GM04503 (cell line): Measurements from ENCODE around the gene INAVA.

Source experiments
- DNase-seq: peaks from one replicate; pipeline ENCODE4 v3.0.0-alpha.2; 2012; ENCODE audit warnings: low read depth

The INAVA gene

GRCh38 chr1:200894712-200895442 lies at the start of gene INAVA:
TSS of gene INAVA (plus strand) at chr1:200894900. CDS start at chr1:200898401, 3,501 bp downstream.
- no peak for DNase-seq

GRCh38 chr1:200845360-200845759 lies 49.3 kb upstream of the INAVA start:
- no peak for DNase-seq

GRCh38 chr1:200846398-200846797 lies 48.3 kb upstream of the INAVA start:
- no peak for DNase-seq

- DNase-seq, result no peak
These were observed 45.3 kb upstream of the INAVA start for GRCh38 chr1:200849430-200849829.

- no peak for DNase-seq
These were observed 44.1 kb upstream of the INAVA start for GRCh38 chr1:200850554-200850953.

- no peak for DNase-seq
These were observed 37.9 kb upstream of the INAVA start for GRCh38 chr1:200856716-200857357.

- DNase-seq, result no peak
These were observed 36.9 kb upstream of the INAVA start for GRCh38 chr1:200857804-200858203.

GRCh38 chr1:200861937-200862647 lies 32.6 kb upstream of the INAVA start:
- no peak for DNase-seq

- DNase-seq, result no peak
These were observed 31.8 kb upstream of the INAVA start for GRCh38 chr1:200862713-200863415.

GRCh38 chr1:200866116-200866515 lies 28.6 kb upstream of the INAVA start:
- no peak for DNase-seq

- no peak for DNase-seq
These were observed 28.2 kb upstream of the INAVA start for GRCh38 chr1:200866521-200866920.

GRCh38 chr1:200867018-200867811 lies 27.5 kb upstream of the INAVA start:
- no peak for DNase-seq

GRCh38 chr1:200869376-200869752 lies 25.3 kb upstream of the INAVA start:
- DNase-seq, result no peak

GRCh38 chr1:200869753-200870391 lies 24.8 kb upstream of the INAVA start:
- DNase-seq, result no peak

GRCh38 chr1:200872446-200873115 lies 22.1 kb upstream of the INAVA start, which contains the start of gene GPR25:
TSS of gene GPR25 (plus strand) at chr1:200872981. CDS start at chr1:200873038, 57 bp downstream.
- DNase-seq, result no peak

GRCh38 chr1:200873116-200873670 lies 21.5 kb upstream of the INAVA start:
- no peak for DNase-seq

GRCh38 chr1:200873671-200874397 lies 20.9 kb upstream of the INAVA start:
- no peak for DNase-seq

GRCh38 chr1:200874694-200875093 lies 20.0 kb upstream of the INAVA start:
- DNase-seq, result no peak

- no peak for DNase-seq
These were observed 19.3 kb upstream of the INAVA start for GRCh38 chr1:200875416-200875815.
